Esophagus mucosa (tissue), 1 donor: ENCODE results near the gene SLC1A7. TPM values are rescaled to one million over a fixed set of nuclear protein-coding genes. Genes with fewer than 3 reads are reported as not detected.

Experiments
- ATAC-seq: fragments of 200-7000 bp; cut with Tn5 transposase; one replicate; pipeline ENCODE4 v1.9.1; 2020
- total RNA-seq: library from RNA; stranded (reverse); gene quantifications from one replicate; pipeline ENCODE4 v1.2.4, GENCODE V29; 2023
- donor health status: DM: yes; HTN: yes; CAD: no.

The SLC1A7 gene
- total RNA-seq, 1 donor from 2014 or later, result not detected

GRCh38 chr1:53060579-53060978, 81.9 kb downstream of the SLC1A7 start:
- no peak for ATAC-seq

- ATAC-seq, result no peak
Measured at GRCh38 chr1:53057127-53057526, 85.3 kb downstream of the SLC1A7 start.

- no peak for ATAC-seq
Measured at GRCh38 chr1:53051676-53052075, 90.8 kb downstream of the SLC1A7 start.

GRCh38 chr1:53050310-53050709, 92.1 kb downstream of the SLC1A7 start:
- ATAC-seq, result no peak

GRCh38 chr1:53049574-53049967, 92.9 kb downstream of the SLC1A7 start:
- no peak for ATAC-seq

- ATAC-seq, result no peak
Measured at GRCh38 chr1:53048960-53049573, 93.4 kb downstream of the SLC1A7 start.

- ATAC-seq, result peak; percentile 53
Measured at GRCh38 chr1:53047737-53048736, 94.4 kb downstream of the SLC1A7 start.

GRCh38 chr1:53046930-53047329, 95.5 kb downstream of the SLC1A7 start:
- ATAC-seq, result no peak

- ATAC-seq, result no peak
Measured at GRCh38 chr1:53044926-53045325, 97.5 kb downstream of the SLC1A7 start.

- no peak for ATAC-seq
Measured at GRCh38 chr1:53043271-53043670, 99.2 kb downstream of the SLC1A7 start.

- ATAC-seq, result no peak
Measured at GRCh38 chr1:53038566-53038965, 103.9 kb downstream of the SLC1A7 start.

Other genes with a start within 250 kb of the SLC1A7 start
- 92.5 TPM for gene ECHDC2, start 220.9 kb downstream of the SLC1A7 start, total RNA-seq
- gene SCP2, start 215.4 kb downstream of the SLC1A7 start, total RNA-seq, result 84.7 TPM
- gene PODN, start 80.4 kb downstream of the SLC1A7 start, total RNA-seq, result 2.6 TPM
- gene CPT2, start 54.2 kb upstream of the SLC1A7 start, total RNA-seq, result 23.9 TPM
- gene CZIB, start 78.0 kb upstream of the SLC1A7 start, total RNA-seq, result 28.0 TPM
- 30.0 TPM for gene MAGOH, start 95.9 kb upstream of the SLC1A7 start, total RNA-seq
- 21.0 TPM for gene LRP8, start 185.4 kb upstream of the SLC1A7 start, total RNA-seq